ENCODE measurements around the gene USPL1. TPM values are rescaled to one million over a fixed set of nuclear protein-coding genes. Genes with fewer than 3 reads are reported as not detected.
"Not testable (repeated sequence)": the region's sequence is repeated elsewhere in the genome, so short reads cannot be mapped to it uniquely, and the experiment has no call there.

The USPL1 gene
- total and polyA plus RNA-seq, 7 donors: 6.6 to 18.4 (median 12.4) TPM

DNA sequence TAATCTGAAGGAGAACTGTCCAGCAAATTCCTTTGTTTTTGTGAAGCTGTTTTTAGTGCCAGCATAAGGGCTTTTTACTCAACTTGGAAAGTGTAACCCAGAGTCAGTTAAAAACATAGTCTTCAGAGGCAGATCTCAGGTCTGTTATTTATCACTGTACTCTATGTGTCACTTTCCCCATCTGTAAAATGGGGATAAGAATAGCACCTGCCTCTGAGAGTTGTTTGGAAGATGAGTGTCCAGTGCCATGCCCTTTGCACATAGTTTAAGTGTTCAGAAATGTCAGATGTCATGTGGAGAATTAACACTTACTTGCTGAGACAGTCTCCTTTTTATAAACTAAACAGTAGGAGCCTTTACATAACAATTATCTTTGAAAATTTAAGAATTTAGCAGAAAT is 27.9 kb downstream of the USPL1 start:
- Histone ChIP-seq H3K4me3 (no peak overlapping the region), H3K4me1 (peaks cover 9% of the 10 kb centered on the region), H3K27ac (no peak overlapping the region), H3K27me3 (ENCODE audit: insufficient read depth in 3 of 3, low read length in 2 of 3) (no peaks in the 10 kb centered on the region), H3K36me3 (ENCODE audit: insufficient read depth in 1 of 2, low read depth in 1 of 2) (peaks cover 17 to 69% of the 10 kb centered on the region in 2 donors), H3K9me3 (no peaks in the 10 kb centered on the region)
- DNase-seq (no peak), ATAC-seq (peak in 2 of 4 donors; percentile 74 to 85)
- TF ChIP-seq, protein P1, sequence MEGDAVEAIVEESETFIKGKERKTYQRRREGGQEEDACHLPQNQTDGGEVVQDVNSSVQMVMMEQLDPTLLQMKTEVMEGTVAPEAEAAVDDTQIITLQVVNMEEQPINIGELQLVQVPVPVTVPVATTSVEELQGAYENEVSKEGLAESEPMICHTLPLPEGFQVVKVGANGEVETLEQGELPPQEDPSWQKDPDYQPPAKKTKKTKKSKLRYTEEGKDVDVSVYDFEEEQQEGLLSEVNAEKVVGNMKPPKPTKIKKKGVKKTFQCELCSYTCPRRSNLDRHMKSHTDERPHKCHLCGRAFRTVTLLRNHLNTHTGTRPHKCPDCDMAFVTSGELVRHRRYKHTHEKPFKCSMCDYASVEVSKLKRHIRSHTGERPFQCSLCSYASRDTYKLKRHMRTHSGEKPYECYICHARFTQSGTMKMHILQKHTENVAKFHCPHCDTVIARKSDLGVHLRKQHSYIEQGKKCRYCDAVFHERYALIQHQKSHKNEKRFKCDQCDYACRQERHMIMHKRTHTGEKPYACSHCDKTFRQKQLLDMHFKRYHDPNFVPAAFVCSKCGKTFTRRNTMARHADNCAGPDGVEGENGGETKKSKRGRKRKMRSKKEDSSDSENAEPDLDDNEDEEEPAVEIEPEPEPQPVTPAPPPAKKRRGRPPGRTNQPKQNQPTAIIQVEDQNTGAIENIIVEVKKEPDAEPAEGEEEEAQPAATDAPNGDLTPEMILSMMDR (IDR thresholded peaks at IDR 0.05): no peak
- intact Hi-C loops (cut with DNase I): no loop called here

DNA sequence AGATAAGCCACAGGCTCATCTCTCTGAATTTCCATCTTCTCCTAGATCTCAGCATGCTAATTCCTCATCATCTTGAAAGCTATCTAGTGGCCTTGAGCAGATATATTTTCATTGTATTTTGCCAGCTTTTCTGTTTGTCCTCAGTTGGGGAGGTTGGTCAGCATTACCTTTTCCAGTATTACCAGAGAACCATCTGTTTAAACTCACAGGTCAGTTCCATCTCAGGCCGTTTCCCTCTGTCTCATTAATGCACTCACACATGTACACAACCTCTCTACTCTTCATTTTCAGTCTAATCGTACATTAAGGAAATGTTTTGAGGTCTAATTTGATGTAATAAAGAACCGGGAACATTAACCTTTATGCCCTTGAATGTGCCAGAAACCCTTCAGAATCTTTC is 29.7 kb downstream of the USPL1 start:
- no peaks in the 10 kb centered on the region for H3K27me3 ChIP-seq (ENCODE audit: insufficient read depth in 3 of 3, low read length in 2 of 3)
- H3K27ac ChIP-seq: no peak overlapping the region
- ATAC-seq (no peak), DNase-seq (no peak)
- TF ChIP-seq, protein P1 (IDR thresholded peaks at IDR 0.05): no peak
- no peak overlapping the region for H3K4me3 ChIP-seq
- WGBS, 3 donors: 78 to 89% (median 82%) methylated on average over 3 of the region's 3 CpGs
- H3K36me3 ChIP-seq (ENCODE audit: insufficient read depth in 1 of 2, low read depth in 1 of 2): peaks cover 17 to 63% of the 10 kb centered on the region in 2 donors
- H3K4me1 ChIP-seq: peaks cover 12% of the 10 kb centered on the region
- intact Hi-C loops (cut with DNase I): no loop called here
- no peaks in the 10 kb centered on the region for H3K9me3 ChIP-seq

DNA sequence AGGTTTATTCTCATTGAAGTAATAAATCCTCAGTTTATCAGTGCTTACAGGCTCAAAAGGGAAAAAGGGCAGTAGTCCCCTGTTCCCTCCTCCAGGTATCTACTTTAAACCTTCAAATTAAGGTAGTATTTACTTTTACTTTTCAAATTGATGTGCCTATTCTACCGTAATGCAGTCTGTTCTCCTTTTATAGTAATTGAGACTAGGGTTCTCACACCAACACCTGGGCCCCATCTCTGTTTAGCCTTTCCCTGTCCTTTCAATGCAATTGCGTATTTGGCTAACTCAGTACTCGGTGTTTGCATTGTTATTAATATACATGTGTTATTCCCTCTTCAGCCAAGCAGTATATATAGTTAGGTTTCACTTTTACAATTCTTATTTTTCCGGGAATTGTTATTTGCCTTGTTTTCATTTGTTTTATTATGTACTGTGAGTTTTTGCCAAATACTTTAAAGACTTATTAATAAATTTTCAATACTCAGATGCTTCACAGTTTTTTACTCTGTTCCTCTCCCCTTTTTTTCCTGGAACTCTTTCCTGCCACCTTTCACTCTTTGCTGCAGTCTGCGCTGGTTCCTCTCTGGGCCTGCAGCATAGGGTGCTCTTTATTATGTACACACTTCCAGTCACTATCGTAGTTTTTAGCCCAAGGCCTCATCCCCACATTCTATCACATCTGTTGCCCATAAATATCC is 30.3 kb downstream of the USPL1 start:
- Histone ChIP-seq H3K27me3 (ENCODE audit: insufficient read depth in 3 of 3, low read length in 2 of 3) (no peaks in the 10 kb centered on the region), H3K36me3 (ENCODE audit: insufficient read depth in 1 of 2, low read depth in 1 of 2) (peaks cover 14 to 58% of the 10 kb centered on the region in 2 donors), H3K9me3 (no peaks in the 10 kb centered on the region), H3K4me1 (peaks cover 16% of the 10 kb centered on the region), H3K4me3 (no peak overlapping the region), H3K27ac (no peak overlapping the region)
- 89 to 93% (median 92%) methylated on average over 6 of the region's 6 CpGs for WGBS, 3 donors
- intact Hi-C loops (cut with DNase I): no loop called here
- TF ChIP-seq, protein P1 (IDR thresholded peaks at IDR 0.05): no peak
- no peak for ATAC-seq
- no peak for DNase-seq

DNA sequence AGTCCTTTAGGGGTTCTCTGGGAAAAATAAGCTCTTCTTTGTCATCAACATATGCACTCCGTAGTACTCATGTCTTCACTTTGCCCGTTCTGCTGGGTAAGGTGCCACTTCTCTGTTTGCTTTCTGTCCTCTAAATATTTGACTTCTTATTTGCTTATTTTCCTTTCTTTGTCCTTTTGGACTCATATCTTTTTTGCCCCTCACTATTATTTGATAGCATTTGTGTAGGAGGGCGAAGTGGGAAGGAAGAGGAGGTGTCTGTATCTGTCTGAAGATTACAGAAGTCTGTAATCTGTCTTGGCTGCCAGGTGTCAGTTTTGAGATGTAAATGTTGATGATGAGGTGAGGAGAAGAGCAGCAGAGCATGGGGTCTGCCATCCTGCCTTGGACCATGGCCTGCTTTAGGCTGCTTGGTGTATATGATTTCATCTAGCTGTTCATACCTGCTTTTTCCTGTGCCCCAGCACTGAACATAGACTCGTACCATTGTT is 30.8 kb downstream of the USPL1 start:
- H3K4me1 ChIP-seq: peaks cover 16% of the 10 kb centered on the region
- intact Hi-C loops (cut with DNase I): no loop called here
- H3K27me3 ChIP-seq (ENCODE audit: insufficient read depth in 3 of 3, low read length in 2 of 3): no peaks in the 10 kb centered on the region
- 92 to 99% (median 94%) methylated on average over 4 of the region's 4 CpGs for WGBS, 3 donors
- H3K4me3 ChIP-seq: no peak overlapping the region
- no peak for DNase-seq
- no peak overlapping the region for H3K27ac ChIP-seq
- H3K36me3 ChIP-seq (ENCODE audit: insufficient read depth in 1 of 2, low read depth in 1 of 2): peaks cover 10 to 58% of the 10 kb centered on the region in 2 donors
- no peak for ATAC-seq
- TF ChIP-seq, protein P1 (IDR thresholded peaks at IDR 0.05): no peak
- no peaks in the 10 kb centered on the region for H3K9me3 ChIP-seq

DNA sequence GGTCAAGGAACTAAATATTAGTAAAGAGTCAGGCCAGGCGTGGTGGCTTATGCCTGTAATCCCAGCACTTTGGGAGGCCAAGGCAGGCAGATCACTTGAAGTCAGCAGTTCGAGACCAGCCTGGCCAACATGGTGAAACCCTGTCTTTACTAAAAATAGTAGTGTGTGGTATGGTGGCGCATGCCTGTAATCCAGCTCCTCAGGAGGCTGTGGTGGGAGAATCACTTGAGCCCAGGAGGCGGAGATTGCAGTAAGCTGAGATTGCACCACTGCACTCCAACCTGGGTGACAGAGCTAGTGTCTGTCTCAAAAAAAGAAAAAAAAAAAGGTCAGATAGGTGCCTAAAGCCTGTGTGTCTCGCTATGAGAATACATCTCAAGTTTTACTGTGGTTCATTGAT is 33.9 kb downstream of the USPL1 start:
- DNase-seq; H3K27me3 ChIP-seq (ENCODE audit: insufficient read depth in 3 of 3, low read length in 2 of 3); H3K4me3 ChIP-seq; H3K9me3 ChIP-seq; H3K27ac ChIP-seq; H3K4me1 ChIP-seq; intact Hi-C loops (cut with DNase I): not testable (repeated sequence)
- ATAC-seq: peak; percentile 72 to 85 (median 80)
- peaks cover 0 to 69% of the 10 kb centered on the region in 2 donors for H3K36me3 ChIP-seq (ENCODE audit: insufficient read depth in 1 of 2, low read depth in 1 of 2)
- WGBS, 3 donors: 51 to 79% (median 51%) methylated on average over 5 of the region's 5 CpGs
